GM10266 (cell line): ENCODE data around the gene SLC25A11.

Experiments
- DNase-seq: peaks from one replicate; pipeline ENCODE4 v3.0.0; 2012; ENCODE audit errors: extremely low spot score
- CTCF ChIP-seq: IDR thresholded peaks from 2 replicates; pipeline ENCODE4 v1.5.1; 2012; ENCODE audit warnings: mild to moderate bottlenecking, low read depth; ENCODE audit not compliant: control insufficient read depth, insufficient read depth; ENCODE audit errors: missing control alignments

Gene SLC25A11

GRCh38 chr17:4900231-4901107, 39.4 kb downstream of the SLC25A11 start:
- peak; percentile 70 for DNase-seq
- TF ChIP-seq CTCF = no peak

GRCh38 chr17:4899341-4900230, 40.3 kb downstream of the SLC25A11 start, which contains the start of gene C17orf107:
C17orf107 (plus strand) TSS chr17:4899536; CDS start chr17:4899763, 227 bp downstream.
- TF ChIP-seq CTCF = no peak
- peak; percentile 91 for DNase-seq

- no peak for TF ChIP-seq CTCF
- no peak for DNase-seq
Observed at GRCh38 chr17:4898927-4899326, 40.9 kb downstream of the SLC25A11 start.

GRCh38 chr17:4898351-4898750, 41.5 kb downstream of the SLC25A11 start:
- TF ChIP-seq CTCF = no peak
- peak; percentile 10 for DNase-seq

- TF ChIP-seq CTCF = no peak
- no peak for DNase-seq
Observed at GRCh38 chr17:4897785-4898184, 42.1 kb downstream of the SLC25A11 start.

- TF ChIP-seq CTCF = no peak
- no peak for DNase-seq
Observed at GRCh38 chr17:4897198-4897687, 42.6 kb downstream of the SLC25A11 start.
